Inflammatory macrophage treated with lipopolysaccharide for 1 hour (primary cell): ENCODE results near the gene GPC6.

Experiments used
- DNase-seq, 2 donors: peaks; one replicate each; pipeline ENCODE4 v3.0.0-alpha.2; 2020 to 2022

Gene GPC6

GRCh38 chr13:93231867-93232266 is 5.3 kb downstream of the GPC6 start:
- DNase-seq = no peak

DNA sequence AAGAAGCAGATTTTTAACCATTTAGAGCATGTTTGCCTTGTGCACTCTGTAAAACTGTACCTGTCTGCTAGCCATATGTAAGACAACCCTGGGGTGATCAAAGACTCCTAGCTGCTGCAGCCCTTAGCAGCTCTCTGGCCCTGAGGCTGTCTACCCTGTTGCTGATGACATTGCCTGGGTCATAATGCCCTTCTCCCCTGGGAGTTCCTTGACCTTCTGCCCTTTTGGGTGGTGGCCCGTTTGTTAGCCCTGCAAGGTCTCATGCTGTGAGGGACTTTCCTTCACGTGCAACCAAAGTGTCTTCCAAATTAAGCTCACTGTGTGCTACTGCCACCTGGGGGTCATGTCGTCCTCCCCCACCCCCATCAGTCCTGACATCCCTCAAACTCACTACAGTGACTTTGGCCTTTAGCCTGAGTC is 7.4 kb downstream of the GPC6 start:
- DNase-seq = no peak

DNA sequence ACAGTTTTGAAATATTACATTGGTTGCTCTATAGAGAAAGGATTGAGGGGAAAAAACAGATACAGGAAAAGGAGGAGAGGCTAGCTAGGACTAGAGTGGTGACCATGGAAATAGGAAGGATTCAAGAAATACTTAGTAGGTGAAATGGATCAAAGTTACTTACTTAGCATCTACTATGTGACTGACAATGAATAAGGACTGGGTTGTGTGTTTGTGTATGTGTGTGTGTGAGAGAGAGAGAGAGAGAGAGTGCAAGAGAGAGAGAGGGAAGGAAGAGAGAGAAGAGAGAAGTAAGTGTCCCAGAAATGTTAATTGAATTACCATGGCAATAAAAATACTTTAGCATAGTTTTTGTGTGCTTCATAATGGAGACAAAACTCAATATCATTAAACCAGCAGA is 7.9 kb downstream of the GPC6 start:
- no peak for DNase-seq

DNA sequence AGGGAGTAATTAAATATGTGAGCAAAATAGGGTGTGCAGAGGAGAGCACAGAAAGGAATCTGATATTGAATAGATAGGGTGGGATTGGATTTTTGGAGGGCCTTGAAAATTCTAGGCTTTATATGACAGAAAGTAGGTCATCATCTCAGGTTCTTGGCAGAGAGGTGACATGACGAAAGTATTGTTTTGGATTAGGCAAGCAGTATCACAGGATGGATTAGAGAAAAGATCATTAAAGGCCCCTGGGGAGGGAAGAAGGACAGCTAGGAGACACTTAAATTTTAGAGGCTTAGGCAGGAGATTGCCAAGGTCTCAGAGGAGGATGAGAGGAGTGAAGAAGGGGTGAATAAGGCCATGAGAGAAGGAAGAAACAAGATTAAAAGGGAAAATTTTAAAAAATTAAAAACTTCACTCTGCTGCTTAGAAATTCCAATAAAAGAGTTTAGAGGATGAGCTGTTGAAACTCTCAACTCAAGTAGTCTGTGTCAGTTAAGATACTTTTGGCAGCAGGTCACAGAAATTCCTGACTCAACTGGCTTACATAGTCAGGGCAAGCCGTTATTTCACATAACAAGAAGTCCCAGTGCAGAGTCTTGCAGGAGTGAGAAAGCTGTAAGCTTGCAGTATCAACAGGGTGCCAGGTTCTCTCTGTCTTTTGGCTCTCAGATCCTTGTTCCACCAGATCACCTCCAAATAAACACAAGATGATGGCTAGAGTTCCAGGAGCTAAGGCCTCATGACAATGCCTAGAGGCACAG is 8.8 kb downstream of the GPC6 start:
- no peak for DNase-seq

DNA sequence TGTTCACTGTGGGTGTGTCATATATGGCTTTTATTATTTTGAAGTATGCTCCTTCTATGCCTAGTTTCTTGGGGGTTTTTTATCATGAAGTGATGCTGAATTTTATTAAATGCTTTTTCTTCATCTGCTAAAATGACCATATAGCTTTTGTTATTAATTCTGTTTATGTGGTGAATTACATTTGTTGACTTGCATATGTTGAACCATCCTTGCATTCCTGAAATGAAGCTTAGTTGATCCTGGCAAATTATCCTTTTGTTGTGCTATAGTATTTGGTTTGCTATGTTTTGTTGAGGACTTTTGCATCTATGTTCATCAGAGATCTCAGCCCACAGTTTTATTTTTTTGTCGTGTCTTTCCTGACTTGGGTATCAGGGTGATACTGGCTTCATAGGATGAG is 12.1 kb downstream of the GPC6 start:
- DNase-seq = no peak

DNA sequence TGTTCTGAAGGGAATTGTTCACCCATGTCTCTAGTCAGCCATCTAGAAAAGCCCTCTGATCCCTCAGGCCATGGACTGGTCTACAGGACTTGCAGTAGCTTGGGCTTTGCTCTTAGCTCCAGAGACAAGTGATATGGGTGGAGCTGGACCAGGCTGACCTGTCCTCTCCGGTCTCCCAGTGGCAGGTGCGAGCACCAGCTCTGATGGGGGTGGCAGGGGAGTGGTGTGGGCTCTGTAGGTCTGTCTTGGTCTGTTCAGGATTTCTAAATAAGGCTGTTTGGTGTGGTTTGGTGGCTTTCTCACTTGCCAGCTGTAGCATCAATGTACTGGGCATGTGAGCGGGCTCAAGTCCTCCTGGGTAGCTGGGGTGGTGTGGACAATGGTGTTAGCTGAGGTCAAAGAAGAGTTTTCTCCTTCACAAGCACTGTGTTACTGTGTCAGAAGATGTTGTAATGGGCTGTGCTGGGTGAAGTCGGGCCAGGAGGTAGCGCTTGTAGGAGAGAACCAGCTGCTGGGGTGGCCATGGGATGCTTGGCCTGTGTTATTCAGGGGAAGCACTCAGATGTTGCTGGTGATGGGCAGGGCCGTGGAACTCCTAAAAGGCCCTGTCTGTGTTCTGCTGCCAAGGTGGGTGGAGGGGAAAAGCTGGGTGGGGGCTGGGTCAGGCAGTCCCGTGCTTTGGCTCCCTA is 16.9 kb downstream of the GPC6 start:
- DNase-seq = no peak

- DNase-seq = no peak
Observed at GRCh38 chr13:93244141-93244917, 17.7 kb downstream of the GPC6 start.

- no peak for DNase-seq
Observed at GRCh38 chr13:93244918-93245280, 18.3 kb downstream of the GPC6 start.

GRCh38 chr13:93246069-93246468 is 19.5 kb downstream of the GPC6 start:
- no peak for DNase-seq

DNA sequence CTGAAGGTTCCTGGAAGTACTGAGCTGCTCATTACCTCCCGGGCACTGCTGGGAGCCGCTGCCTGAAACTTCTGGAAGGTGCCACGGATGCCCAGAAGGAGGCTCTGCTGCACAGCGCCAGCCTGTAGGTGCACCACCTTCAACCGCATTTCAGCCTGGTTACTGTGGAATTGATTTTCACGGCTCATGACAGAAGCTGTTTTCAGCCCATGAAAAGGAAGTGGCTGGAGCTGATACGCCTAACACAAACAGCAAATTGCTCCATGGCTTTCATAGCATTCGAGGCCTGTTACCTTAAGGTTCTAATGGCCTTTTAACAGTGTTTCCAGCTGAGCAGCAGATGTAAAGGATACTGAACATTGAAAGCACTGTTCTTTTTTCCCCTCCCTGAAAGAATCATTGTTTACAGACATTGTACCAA is 22.0 kb downstream of the GPC6 start:
- no peak for DNase-seq

- DNase-seq = no peak
Observed at GRCh38 chr13:93249364-93250306, 23.0 kb downstream of the GPC6 start.

DNA sequence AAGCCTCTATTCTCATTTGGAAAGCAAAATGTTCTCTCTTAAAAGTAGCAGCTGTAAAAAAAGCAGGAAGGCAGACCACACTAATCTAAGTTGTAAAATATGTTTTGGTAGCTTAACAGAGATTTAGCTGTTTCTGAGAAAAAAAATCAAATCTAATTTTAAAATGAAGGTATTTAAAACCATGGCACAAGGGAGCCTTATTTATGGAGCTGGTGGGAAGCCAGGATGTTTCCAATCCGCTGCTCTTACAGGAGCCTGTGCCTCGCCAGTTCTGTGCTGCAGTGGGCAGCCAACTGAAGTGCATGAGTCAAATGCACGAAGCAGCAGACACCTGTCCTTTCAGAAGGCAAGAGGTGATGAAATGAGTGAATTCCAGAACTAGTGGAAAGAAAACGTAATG is 28.2 kb downstream of the GPC6 start:
- DNase-seq = no peak

GRCh38 chr13:93256998-93257397 is 30.4 kb downstream of the GPC6 start:
- no peak for DNase-seq

DNA sequence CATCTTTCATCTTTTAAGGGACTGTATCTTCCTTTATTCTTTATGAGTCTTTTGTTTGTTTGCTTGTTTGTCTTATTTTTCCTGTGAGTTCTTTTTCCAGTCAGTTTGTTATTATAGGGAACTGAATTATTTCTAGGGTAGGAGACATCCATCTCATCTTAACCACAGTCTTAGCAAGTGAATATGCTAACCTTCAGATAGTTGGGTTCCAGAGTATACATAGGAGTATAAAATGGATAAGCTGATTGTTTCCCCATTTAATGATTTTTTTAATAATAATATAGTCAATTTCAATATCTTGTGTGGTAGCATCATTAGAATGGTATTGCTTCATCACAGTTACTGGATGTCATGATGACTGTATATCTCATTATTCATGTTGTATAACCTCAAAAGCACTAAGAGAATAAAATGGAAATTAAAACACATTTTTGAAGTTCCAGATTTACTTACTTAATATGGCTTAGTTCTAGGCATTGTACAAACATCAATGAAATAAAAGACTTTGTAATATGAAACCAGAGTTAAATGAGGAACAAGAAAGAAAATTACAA is 33.0 kb downstream of the GPC6 start:
- no peak for DNase-seq

GRCh38 chr13:93260591-93260990 is 34.0 kb downstream of the GPC6 start:
- DNase-seq = no peak

- no peak for DNase-seq
Observed at GRCh38 chr13:93262729-93263345, 36.2 kb downstream of the GPC6 start.

GRCh38 chr13:93264876-93265275 is 38.3 kb downstream of the GPC6 start:
- no peak for DNase-seq

- no peak for DNase-seq
Observed at GRCh38 chr13:93265800-93266199, 39.2 kb downstream of the GPC6 start.

DNA sequence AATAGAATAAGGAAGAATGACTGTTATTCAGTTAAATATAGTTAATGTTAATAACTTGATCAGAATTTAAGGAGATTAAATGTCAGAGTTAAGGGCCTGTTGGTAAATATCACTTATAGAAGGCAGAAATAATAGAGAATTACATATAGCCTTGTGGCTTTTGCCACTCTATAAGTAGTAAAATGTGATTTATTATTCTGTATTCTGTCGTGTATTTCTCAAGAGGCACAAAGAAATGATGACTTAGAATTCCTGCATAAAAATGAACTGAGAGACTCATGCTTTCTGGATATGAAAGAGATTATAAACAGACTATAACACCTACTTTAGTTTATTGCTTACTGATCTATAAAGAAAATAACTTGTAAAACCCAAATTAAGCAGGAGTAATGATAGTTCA is 40.1 kb downstream of the GPC6 start:
- no peak for DNase-seq

DNA sequence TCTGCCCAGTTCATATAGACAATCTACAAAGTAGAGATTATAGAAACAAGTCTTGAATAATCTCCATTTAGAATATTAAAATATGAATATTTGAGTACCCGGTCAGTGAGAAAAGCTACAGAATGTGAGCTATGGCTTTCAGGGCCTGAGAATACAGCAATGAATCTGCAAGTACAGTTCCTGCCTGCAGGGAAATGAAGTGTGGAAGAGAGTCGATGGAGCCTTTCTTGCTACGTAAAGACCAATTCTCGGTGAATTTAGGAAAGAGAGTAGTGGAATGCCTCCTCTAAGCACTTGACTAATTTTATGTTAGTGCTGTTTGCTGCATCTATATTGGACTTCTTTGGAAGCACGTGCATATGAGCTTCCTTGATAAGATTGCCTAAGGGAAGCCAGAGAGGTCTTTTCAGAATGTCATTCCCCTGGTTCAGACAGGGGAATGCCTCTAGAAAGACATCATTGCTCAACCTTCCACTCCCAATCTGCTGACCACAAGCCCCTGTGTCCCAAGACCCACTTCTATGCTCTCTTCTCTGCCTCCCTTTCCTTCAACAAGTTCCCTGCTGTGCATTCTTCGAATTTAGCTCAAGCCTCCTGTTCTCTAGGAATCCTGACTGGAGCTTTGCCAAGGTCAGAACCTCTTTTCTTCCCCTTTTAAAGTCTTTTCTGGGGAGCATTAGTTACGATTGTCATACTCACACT is 41.9 kb downstream of the GPC6 start:
- no peak for DNase-seq
